NT2/D1 (cell line): ENCODE data around the gene CLEC2L.
A peak's percentile ranks its signal among the peaks of the same experiment; 100 is the strongest.
"Not testable (repeated sequence)": the region's sequence is repeated elsewhere in the genome, so short reads cannot be mapped to it uniquely, and the experiment has no call there.

ENCODE experiments used
- DNase-seq: peaks from one replicate; pipeline ENCODE4 v3.0.0-alpha.2; 2011; ENCODE audit warnings: low read depth, low spot score
- H3K27me3 ChIP-seq: 2 replicates; pipeline ENCODE4 v1.6.0; 2011; ENCODE audit warnings: mild to moderate bottlenecking; ENCODE audit not compliant: insufficient read length, insufficient read depth
- H3K36me3 ChIP-seq: 2 replicates; pipeline ENCODE4 v1.6.1; 2011; ENCODE audit warnings: mild to moderate bottlenecking, low read length, mixed read lengths; ENCODE audit not compliant: insufficient read depth, insufficient read length
- H3K4me1 ChIP-seq: 2 replicates; pipeline ENCODE4 v1.5.1; 2011; ENCODE audit not compliant: insufficient read depth, insufficient read length
- H3K4me3 ChIP-seq: 2 replicates; pipeline ENCODE4 v1.5.1; 2011; ENCODE audit warnings: low read depth; ENCODE audit not compliant: insufficient read length
- H3K9ac ChIP-seq: 2 replicates; pipeline ENCODE4 v1.6.0; 2011; ENCODE audit warnings: low read depth; ENCODE audit not compliant: insufficient read length
- H3K9me3 ChIP-seq: 2 replicates; pipeline ENCODE4 v1.5.1; 2011; ENCODE audit warnings: mild to moderate bottlenecking, low read length; ENCODE audit not compliant: insufficient read depth
- SUZ12 ChIP-seq: IDR thresholded peaks from 2 replicates; pipeline ENCODE4 v1.6.1; 2011; ENCODE audit not compliant: insufficient read length, insufficient read depth; ENCODE audit errors: extremely low read depth
- YY1 ChIP-seq: IDR thresholded peaks from 2 replicates; pipeline ENCODE4 v1.6.1; 2011; ENCODE audit not compliant: insufficient read length, insufficient read depth
- ZNF274 ChIP-seq: IDR thresholded peaks from 2 replicates; pipeline ENCODE4 v1.6.1; 2011; ENCODE audit warnings: mild to moderate bottlenecking, low read depth, low read length

CLEC2L gene

DNA sequence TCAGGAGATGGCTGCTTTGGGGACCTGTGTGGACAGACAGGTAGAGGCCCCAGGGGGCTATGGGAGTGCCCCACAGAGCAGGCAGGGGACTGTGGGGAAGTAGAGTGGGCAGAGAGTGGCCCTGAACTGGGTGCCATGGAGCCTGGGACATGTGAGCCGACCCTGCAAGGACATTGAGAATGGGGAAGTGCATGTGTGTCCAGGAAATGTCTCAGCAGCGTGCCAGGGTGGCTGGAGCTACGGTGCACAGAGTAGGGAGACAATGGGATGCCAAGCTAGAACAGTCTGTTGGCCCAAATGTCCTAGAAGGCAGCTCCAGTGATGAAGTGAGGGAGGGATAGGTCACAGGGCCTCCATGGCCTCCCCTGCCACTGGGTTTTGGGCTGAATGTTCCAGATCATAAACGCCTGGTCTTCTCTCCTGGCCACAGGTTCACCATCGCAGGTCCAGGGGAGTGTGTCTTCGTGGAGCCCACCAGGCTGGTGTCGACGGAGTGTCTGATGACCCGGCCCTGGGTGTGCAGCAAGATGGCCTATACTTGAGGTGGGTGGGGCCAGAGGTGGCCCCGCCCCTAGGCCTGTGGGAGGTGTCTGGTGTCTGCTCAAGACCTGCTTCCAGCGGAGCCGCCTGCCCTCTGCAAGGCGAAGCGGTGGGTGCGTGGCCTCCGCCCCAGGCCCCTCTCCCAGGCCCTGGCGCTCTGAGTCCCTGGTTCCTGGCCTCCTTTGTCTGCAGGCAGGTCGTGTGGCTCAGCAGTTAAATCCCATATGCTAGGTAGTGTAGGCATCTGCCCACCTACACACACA lies 20.5 kb downstream of the CLEC2L start:
- peaks cover 18% of the 10 kb centered on the region for H3K4me1 ChIP-seq
- TF ChIP-seq YY1: no peak
- no peak for TF ChIP-seq SUZ12
- no peak for TF ChIP-seq ZNF274
- no peaks in the 10 kb centered on the region for H3K27me3 ChIP-seq
- no peaks in the 10 kb centered on the region for H3K9me3 ChIP-seq
- no peak overlapping the region for H3K4me3 ChIP-seq
- H3K9ac ChIP-seq: no peak overlapping the region
- DNase-seq: no peak
- no peaks in the 10 kb centered on the region for H3K36me3 ChIP-seq

DNA sequence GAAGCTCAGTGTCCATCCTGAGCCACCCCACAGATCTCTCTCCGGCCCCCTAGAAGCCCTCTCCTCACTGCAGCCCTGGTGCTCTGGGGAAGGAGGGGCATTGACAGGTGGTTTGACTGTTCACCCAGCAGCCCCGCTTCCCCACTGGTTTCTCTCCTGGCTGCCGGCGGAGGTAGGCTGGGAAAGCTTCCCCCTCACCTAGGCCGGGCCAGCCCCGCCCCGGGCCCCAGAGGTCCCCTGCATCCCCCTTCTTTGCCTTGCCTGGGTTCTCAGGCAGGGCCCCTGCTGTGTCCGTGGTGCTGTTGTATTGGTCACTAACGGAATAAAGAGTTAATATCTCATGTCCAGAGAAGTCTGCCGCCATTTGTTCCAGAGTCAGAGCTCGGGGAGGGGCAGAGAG lies 21.2 kb downstream of the CLEC2L start:
- H3K4me1 ChIP-seq: peaks cover 18% of the 10 kb centered on the region
- no peak for DNase-seq
- H3K9ac ChIP-seq: no peak overlapping the region
- TF ChIP-seq ZNF274: no peak
- no peak for TF ChIP-seq SUZ12
- H3K27me3 ChIP-seq: no peaks in the 10 kb centered on the region
- no peaks in the 10 kb centered on the region for H3K36me3 ChIP-seq
- no peak overlapping the region for H3K4me3 ChIP-seq
- H3K9me3 ChIP-seq: no peaks in the 10 kb centered on the region

DNA sequence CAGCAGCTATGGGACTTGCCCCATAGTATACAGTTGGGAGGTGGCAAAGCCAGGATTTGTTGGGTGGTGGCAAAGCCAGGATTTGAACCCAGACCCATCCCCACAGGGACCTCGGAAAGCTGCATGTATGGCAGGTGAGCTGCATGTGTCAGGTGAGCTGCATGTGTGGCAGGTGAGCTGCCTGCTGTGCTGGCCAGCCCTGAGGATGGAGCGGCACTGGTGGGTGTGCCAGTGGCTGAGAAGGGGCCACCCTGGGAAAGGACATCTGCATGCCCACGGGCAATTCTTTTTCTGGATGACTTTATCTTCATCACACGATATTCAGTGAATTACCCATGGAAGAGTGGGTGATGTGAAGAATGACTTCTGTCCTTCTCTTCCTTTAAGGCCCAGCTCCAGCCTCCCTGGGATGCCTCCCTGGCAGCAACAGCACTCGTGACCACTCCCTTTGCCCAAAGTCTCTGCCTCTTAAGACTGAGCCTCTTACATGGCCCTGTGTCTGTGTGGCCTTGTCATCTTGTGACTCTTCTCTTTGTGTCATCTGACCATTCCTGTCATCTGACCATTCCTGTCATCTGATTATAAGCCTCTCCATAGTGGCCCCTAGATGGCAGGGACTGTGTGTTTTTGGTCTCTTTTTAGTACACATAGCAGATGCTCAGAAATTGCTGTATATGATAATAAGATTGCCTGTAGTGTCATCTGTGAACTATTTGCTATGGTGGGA lies 25.0 kb downstream of the CLEC2L start:
- no peak for TF ChIP-seq SUZ12
- TF ChIP-seq YY1: no peak
- TF ChIP-seq ZNF274: no peak
- no peak overlapping the region for H3K4me3 ChIP-seq
- H3K9ac ChIP-seq: no peak overlapping the region
- no peaks in the 10 kb centered on the region for H3K27me3 ChIP-seq
- H3K9me3 ChIP-seq: no peaks in the 10 kb centered on the region; the same call in 1 of the 2 replicates
- no peaks in the 10 kb centered on the region for H3K36me3 ChIP-seq
- DNase-seq: no peak
- peaks cover 4% of the 10 kb centered on the region for H3K4me1 ChIP-seq

DNA sequence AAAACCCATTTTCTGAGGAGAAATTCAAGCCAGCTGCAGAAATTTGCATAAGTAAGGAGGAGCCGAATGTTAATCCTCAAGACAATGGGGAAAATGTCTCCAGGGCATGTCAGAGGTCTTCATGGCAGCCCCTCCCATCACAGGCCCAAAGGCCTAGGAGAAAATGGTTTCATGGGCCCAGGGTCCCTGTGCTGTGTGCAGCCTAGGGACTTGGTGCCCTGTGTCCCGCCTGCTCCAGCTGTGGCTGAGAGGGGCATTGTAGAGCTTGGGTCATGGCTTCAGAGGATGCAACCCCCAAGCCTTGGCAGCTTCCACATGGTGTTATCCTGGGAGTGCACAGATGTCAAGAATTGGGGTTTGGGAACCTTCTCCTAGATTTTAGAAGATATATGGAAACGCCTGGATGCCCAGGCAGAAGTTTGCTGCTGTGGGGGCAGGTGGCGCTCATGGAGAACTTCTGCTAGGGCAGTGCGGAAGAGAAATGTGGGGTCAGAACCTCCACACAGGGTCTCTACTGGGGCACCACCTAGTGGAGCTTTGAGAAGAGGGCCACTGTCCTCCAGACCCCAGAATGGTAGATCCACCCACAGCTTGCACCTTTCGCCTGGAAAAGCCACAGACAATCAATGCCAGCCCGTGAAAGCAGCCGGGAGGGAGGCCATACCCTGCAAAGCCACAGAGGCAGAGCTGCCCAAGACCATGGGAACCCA lies 30.7 kb downstream of the CLEC2L start:
- H3K9ac ChIP-seq: peak overlapping the region; percentile 50
- DNase-seq, H3K9me3 ChIP-seq, H3K27me3 ChIP-seq, H3K4me3 ChIP-seq, H3K4me1 ChIP-seq, H3K36me3 ChIP-seq: not testable (repeated sequence)

DNA sequence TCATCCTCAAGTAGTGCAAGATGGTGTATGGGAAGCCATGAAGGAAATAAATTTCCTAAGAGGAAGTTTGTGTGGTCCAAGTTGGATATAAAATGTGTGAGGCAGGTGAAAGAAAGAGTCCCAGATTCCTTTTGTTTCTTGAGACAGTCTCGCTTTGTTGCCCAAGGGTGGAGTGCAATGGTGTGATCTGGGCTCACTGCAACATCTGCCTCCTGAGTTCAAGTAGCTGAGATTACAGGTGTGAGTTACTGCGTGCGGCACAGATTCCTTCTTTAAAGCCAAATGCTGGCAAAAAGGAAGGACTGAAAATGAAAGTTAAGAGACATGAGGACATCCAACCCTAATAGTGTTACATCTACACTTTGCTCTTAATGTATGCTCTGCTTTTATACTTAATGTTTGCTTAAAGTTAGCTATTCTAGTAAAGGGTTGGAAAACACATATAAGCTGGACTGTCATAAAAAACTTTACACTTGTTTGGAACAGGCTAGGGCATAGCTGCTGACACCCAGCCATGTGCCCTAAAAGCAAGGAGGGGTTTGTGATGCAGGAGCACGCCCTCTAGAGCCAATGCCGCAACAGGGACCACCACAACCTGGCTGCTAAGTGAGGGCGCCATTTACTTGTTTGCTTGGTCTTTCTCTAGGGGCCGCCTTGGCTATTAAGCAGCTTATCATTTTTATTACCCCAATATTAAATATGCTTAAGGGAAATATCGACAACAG lies 34.5 kb downstream of the CLEC2L start:
- no peak overlapping the region for H3K9ac ChIP-seq

DNA sequence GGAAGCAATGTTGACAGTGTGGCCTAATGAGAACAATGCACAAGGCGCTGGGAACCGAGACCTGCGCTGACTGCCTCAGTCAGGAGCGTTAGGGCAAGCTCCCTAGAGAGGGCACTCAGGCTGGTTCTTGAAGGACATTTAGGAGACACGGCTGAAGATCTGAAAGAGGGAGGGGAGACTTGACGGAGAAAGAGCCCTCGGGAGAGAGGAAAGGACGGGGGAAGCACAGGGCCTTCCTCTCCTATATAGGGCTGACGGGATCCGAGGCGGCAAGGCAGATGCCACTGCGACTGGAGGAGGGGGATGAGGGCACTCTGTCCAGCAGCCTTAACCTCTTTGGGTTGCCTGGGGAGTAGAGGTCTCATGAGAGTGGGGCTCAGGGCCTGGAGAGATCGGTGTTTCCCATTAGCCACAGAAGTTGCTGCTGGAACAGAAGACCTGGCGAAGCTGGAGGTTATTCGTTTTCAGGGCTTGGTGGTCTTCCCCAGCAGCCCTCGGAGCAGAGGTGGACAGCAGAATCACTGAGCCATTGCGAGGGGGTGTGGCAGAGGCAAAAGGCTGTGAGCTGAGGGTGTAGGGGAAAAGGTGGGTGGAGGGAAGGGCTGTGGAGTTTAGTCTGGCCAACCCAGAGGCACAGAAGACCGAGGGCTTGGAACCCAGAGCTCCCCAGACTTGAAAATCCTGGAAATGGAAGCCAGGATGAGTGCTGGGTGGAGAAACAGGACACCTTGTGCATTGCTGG lies 36.0 kb downstream of the CLEC2L start:
- TF ChIP-seq SUZ12 (no peak), YY1 (no peak), ZNF274 (no peak)
- Histone ChIP-seq H3K9ac (no peak overlapping the region), H3K4me3 (no peak overlapping the region), H3K9me3 (peaks cover 6% of the 10 kb centered on the region; the same call in 1 of the 2 replicates), H3K27me3 (no peaks in the 10 kb centered on the region), H3K36me3 (no peaks in the 10 kb centered on the region), H3K4me1 (no peaks in the 10 kb centered on the region)
- no peak for DNase-seq

More for the DNA sequence above, 34.5 kb downstream of the CLEC2L start:
- H3K36me3 ChIP-seq: no peaks in the 10 kb centered on the region
- no peak overlapping the region for H3K4me3 ChIP-seq
- H3K4me1 ChIP-seq: peaks cover 3% of the 10 kb centered on the region
- no peak for DNase-seq
- TF ChIP-seq SUZ12 (no peak), ZNF274 (no peak), YY1 (no peak)
- no peaks in the 10 kb centered on the region for H3K27me3 ChIP-seq
- peaks cover 6% of the 10 kb centered on the region; the same call in 1 of the 2 replicates for H3K9me3 ChIP-seq

DNA sequence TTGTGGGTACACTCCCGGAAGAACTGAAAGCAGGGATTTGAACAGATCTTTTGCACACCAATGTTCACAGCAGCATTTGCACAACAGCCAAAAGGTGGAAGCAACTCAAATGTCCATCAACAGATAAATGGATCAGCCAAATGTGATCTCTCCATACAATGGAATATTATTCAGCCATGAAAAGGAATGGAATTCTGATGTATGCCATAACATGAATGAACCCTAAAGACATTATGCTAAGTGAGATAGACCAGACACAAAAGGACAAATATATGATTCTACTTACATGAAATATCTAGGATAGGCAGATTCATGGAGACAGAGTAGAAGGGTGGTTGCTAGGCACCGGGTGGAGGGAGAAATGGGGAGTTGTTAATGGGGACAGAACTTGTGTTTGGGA lies 36.7 kb downstream of the CLEC2L start:
- H3K4me1 ChIP-seq: no peaks in the 10 kb centered on the region
- H3K4me3 ChIP-seq: no peak overlapping the region
- H3K36me3 ChIP-seq: no peaks in the 10 kb centered on the region
- TF ChIP-seq ZNF274 (no peak), YY1 (no peak), SUZ12 (no peak)
- H3K27me3 ChIP-seq: no peaks in the 10 kb centered on the region
- no peak overlapping the region for H3K9ac ChIP-seq
- no peak for DNase-seq
- H3K9me3 ChIP-seq: peaks cover 4% of the 10 kb centered on the region; the same call in 1 of the 2 replicates
